Nephron (organoid): ENCODE data around the gene RNF111.

Source experiments
- H3K27ac Mint-ChIP-seq, 3 experiments: 2 replicates each; pipeline ENCODE4 v1.8.0; 2020; ENCODE audit warnings: mixed read lengths in 3 of 3, mild to moderate bottlenecking in 2 of 3, moderate library complexity in 1 of 3
- H3K27me3 Mint-ChIP-seq: 2 replicates; pipeline ENCODE4 v1.8.0; 2021; ENCODE audit warnings: low read depth, mild to moderate bottlenecking, moderate library complexity, mixed read lengths
- H3K36me3 Mint-ChIP-seq: 2 replicates; pipeline ENCODE4 v1.8.0; 2020; ENCODE audit warnings: low read depth, mixed read lengths
- H3K4me1 Mint-ChIP-seq: 2 replicates; pipeline ENCODE4 v1.8.0; 2020; ENCODE audit warnings: mixed read lengths
- H3K4me3 Mint-ChIP-seq, 3 experiments: 2 replicates each; pipeline ENCODE4 v1.8.0; 2020; ENCODE audit warnings: mild to moderate bottlenecking in 3 of 3, mixed read lengths in 3 of 3, moderate library complexity in 2 of 3
- H3K9me3 Mint-ChIP-seq: 2 replicates; pipeline ENCODE4 v1.8.0; 2020; ENCODE audit warnings: mixed read lengths
- CTCF ChIP-seq, 3 experiments: fragments of 200-600 bp; sonication (generic); IDR thresholded peaks; one replicate each; pipeline ENCODE4 v1.5.0; 2021; ENCODE audit warnings: antibody characterized with exemption in 3 of 3; ENCODE audit not compliant: unreplicated experiment in 3 of 3

The RNF111 gene

DNA sequence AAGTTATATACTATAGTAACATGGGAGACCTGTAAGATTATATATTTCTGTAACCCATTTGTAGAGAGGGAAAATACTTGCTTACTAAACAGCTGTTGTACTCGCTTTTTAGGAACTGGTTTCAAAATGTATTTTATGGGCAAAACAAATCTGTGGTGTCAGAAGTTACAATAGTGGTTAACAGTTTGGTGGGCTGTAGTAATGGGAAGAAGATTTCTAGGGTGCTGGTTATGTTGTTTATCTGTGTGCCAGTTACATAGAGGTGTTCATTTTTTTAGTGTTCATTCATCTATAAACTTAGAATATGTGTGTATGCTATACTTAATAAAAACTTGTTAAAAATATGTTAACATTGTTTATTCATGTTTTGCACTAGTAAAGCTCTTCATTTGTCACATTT is 42.1 kb downstream of the RNF111 start:
- Mint-ChIP-seq H3K36me3 (peaks cover 51% of the 10 kb centered on the region), H3K27me3 (no peaks in the 10 kb centered on the region), H3K4me3 (no peak overlapping the region), H3K4me1 (no peaks in the 10 kb centered on the region), H3K27ac (no peak overlapping the region), H3K9me3 (no peaks in the 10 kb centered on the region)
- TF ChIP-seq CTCF (IDR thresholded peaks at IDR 0.05; ENCODE audit: unreplicated experiment in 3 of 3) = no peak

DNA sequence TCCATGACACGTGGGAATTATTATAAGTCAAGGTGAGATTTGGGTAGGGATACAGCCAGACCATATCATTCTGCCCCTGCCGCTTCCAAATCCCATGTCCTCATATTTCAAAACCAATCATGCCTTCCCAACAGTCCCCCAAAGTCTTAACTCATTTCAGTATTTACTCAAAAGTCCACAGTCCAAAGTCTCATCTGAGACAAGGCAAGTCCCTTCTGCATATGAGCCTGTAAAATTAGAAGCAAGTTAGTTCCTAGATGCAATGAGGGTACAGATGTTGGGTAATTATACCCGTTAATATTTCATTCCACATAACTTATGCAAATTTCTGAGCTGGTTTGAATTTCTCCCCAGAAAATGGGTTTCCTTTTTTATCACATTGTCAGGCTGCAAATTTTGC is 47.7 kb downstream of the RNF111 start:
- H3K9me3 Mint-ChIP-seq = peaks cover 4% of the 10 kb centered on the region
- no peak for TF ChIP-seq CTCF (IDR thresholded peaks at IDR 0.05; ENCODE audit: unreplicated experiment in 3 of 3)
- H3K4me3 Mint-ChIP-seq = no peak overlapping the region
- no peak overlapping the region for H3K27ac Mint-ChIP-seq
- H3K4me1 Mint-ChIP-seq = no peaks in the 10 kb centered on the region
- H3K27me3 Mint-ChIP-seq = no peaks in the 10 kb centered on the region
- H3K36me3 Mint-ChIP-seq = peaks cover 81% of the 10 kb centered on the region

GRCh38 chr15:59039225-59039624 is 51.8 kb downstream of the RNF111 start:
- Mint-ChIP-seq H3K4me1 (no peaks in the 10 kb centered on the region), H3K27me3 (no peaks in the 10 kb centered on the region), H3K27ac (no peak overlapping the region), H3K4me3 (no peak overlapping the region), H3K36me3 (peaks cover 65% of the 10 kb centered on the region), H3K9me3 (peaks cover 4% of the 10 kb centered on the region)
- no peak for TF ChIP-seq CTCF (IDR thresholded peaks at IDR 0.05; ENCODE audit: unreplicated experiment in 3 of 3)

- Mint-ChIP-seq H3K9me3 (no peaks in the 10 kb centered on the region), H3K27me3 (no peaks in the 10 kb centered on the region), H3K4me1 (no peaks in the 10 kb centered on the region), H3K27ac (no peak overlapping the region), H3K36me3 (peaks cover 49% of the 10 kb centered on the region), H3K4me3 (no peak overlapping the region)
- TF ChIP-seq CTCF (IDR thresholded peaks at IDR 0.05; ENCODE audit: unreplicated experiment in 3 of 3) = no peak
Observed at GRCh38 chr15:59042041-59042440, 54.6 kb downstream of the RNF111 start.

DNA sequence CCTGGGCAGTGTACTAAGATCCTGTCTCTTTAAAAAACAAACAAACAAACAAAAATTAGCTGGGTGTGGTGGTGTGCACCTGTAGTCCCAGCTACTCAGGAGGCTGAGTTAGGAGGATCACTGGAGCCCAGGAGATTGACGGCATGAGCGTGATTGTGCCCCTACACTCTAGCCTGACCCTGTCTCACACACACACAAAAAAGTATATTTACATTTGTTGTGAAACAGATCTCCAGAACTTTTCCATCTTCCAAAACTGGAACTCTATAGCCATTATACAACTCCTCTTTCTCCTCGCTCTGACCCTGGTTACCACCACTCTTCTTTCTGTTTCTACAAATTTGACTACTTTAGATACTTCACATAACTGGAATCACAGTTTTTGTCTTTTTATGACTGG is 61.4 kb downstream of the RNF111 start:
- Mint-ChIP-seq H3K4me3 (no peak overlapping the region), H3K27me3 (no peaks in the 10 kb centered on the region), H3K36me3 (peaks cover 48% of the 10 kb centered on the region), H3K4me1 (no peaks in the 10 kb centered on the region), H3K9me3 (peaks cover 3% of the 10 kb centered on the region), H3K27ac (no peak overlapping the region)
- no peak for TF ChIP-seq CTCF (IDR thresholded peaks at IDR 0.05; ENCODE audit: unreplicated experiment in 3 of 3)

- Mint-ChIP-seq H3K4me3 (no peak overlapping the region), H3K27me3 (no peaks in the 10 kb centered on the region), H3K9me3 (peaks cover 3% of the 10 kb centered on the region), H3K4me1 (no peaks in the 10 kb centered on the region), H3K27ac (no peak overlapping the region), H3K36me3 (peaks cover 51% of the 10 kb centered on the region)
- TF ChIP-seq CTCF (IDR thresholded peaks at IDR 0.05; ENCODE audit: unreplicated experiment in 3 of 3) = no peak
Observed at GRCh38 chr15:59051873-59052861, 64.7 kb downstream of the RNF111 start.
